Measurements from ENCODE around the gene ZNF263. TPM values are rescaled to one million over a fixed set of nuclear protein-coding genes. Genes with fewer than 3 reads are reported as not detected.

The ZNF263 gene
- total and polyA plus RNA-seq, 4 donors, result 6.3 to 27.3 (median 13.3) TPM

GRCh38 chr16:3246876-3247275, 36.4 kb upstream of the ZNF263 start:
- Histone ChIP-seq H3K9me3 (ENCODE audit: control insufficient read depth in 4 of 4, low read length in 3 of 4) (peaks cover 0 to 2% (median 0%) of the 10 kb centered on the region in 4 donors), H3K27ac (ENCODE audit: low read depth in 1 of 2, low read length in 2 of 2) (no peak overlapping the region), H3K9ac (ENCODE audit: low read depth in 1 of 2, low read length in 2 of 2) (no peak overlapping the region), H3K36me3 (ENCODE audit: control insufficient read depth in 4 of 4, insufficient read depth in 3 of 4, low read depth in 1 of 4, low read length in 3 of 4) (peaks cover 0 to 3% (median 1%) of the 10 kb centered on the region in 4 donors), H3K4me3 (ENCODE audit: low read depth in 1 of 3, low read length in 3 of 3) (no peak overlapping the region), H3K27me3 (ENCODE audit: control insufficient read depth in 4 of 4, insufficient read depth in 4 of 4, low read length in 3 of 4) (no peaks in the 10 kb centered on the region), H3K4me1 (ENCODE audit: control insufficient read depth in 4 of 4, insufficient read depth in 4 of 4, low read length in 3 of 4) (no peaks in the 10 kb centered on the region)
- 78% methylated on average over 10 of the region's 10 CpGs for WGBS
- no peak for TF ChIP-seq TAF1 (conservative IDR thresholded peaks at IDR 0.05)
- no peak for TF ChIP-seq REST (IDR thresholded peaks at IDR 0.05)
- TF ChIP-seq NR2F2 (IDR thresholded peaks at IDR 0.05), result no peak
- no peak for TF ChIP-seq HNF4G (IDR thresholded peaks at IDR 0.05)
- TF ChIP-seq HNF4A (conservative IDR thresholded peaks at IDR 0.05), result no peak
- no peak for TF ChIP-seq RAD21 (IDR thresholded peaks at IDR 0.05)
- TF ChIP-seq ZBTB33 (IDR thresholded peaks at IDR 0.05), result no peak
- TF ChIP-seq, protein P1, sequence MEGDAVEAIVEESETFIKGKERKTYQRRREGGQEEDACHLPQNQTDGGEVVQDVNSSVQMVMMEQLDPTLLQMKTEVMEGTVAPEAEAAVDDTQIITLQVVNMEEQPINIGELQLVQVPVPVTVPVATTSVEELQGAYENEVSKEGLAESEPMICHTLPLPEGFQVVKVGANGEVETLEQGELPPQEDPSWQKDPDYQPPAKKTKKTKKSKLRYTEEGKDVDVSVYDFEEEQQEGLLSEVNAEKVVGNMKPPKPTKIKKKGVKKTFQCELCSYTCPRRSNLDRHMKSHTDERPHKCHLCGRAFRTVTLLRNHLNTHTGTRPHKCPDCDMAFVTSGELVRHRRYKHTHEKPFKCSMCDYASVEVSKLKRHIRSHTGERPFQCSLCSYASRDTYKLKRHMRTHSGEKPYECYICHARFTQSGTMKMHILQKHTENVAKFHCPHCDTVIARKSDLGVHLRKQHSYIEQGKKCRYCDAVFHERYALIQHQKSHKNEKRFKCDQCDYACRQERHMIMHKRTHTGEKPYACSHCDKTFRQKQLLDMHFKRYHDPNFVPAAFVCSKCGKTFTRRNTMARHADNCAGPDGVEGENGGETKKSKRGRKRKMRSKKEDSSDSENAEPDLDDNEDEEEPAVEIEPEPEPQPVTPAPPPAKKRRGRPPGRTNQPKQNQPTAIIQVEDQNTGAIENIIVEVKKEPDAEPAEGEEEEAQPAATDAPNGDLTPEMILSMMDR (IDR thresholded peaks at IDR 0.05; ENCODE audit: low read depth, low read length, missing input control), result no peak
- TF ChIP-seq ATF3 (IDR thresholded peaks at IDR 0.05), result no peak
- TF ChIP-seq, protein P2, sequence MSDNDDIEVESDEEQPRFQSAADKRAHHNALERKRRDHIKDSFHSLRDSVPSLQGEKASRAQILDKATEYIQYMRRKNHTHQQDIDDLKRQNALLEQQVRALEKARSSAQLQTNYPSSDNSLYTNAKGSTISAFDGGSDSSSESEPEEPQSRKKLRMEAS (IDR thresholded peaks at IDR 0.05), result no peak
- no peak for TF ChIP-seq FOXA2 (IDR thresholded peaks at IDR 0.05)
- TF ChIP-seq FOXA1 (IDR thresholded peaks at IDR 0.05), result no peak
- DNase-seq (ENCODE audit: low spot score), result no peak

DNA sequence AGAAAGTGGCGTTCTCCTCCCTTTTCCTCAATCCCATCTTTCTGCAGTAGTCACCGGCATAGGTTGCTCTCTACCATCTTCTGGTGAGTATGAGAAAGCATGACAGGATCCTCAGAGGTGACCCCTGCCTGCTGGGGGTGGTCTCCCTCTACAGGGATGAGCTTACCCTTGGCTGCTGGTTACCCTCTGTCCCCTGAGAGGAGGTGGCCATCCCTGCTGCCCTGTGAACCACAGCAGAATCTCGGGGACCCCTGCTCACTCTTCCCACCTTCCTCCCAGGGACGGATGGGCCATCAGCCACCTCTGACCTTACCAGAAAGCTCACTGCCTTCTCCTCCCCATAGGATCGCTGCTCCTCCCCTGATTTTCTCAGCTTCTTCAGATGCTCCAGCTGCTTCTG, 34.7 kb upstream of the ZNF263 start:
- H3K36me3 ChIP-seq (ENCODE audit: control insufficient read depth in 4 of 4, insufficient read depth in 3 of 4, low read depth in 1 of 4, low read length in 3 of 4), result peaks cover 0 to 3% (median 1%) of the 10 kb centered on the region in 4 donors
- WGBS, result 72% methylated on average over 5 of the region's 5 CpGs
- no peak for TF ChIP-seq ZBTB33 (IDR thresholded peaks at IDR 0.05)
- TF ChIP-seq RAD21 (IDR thresholded peaks at IDR 0.05), result no peak
- no peak for TF ChIP-seq HNF4A (conservative IDR thresholded peaks at IDR 0.05)
- no peak for TF ChIP-seq GABPA (IDR thresholded peaks at IDR 0.05 in 1 of 2, conservative IDR thresholded peaks at IDR 0.05 in 1 of 2)
- TF ChIP-seq FOXA2 (IDR thresholded peaks at IDR 0.05), result no peak
- TF ChIP-seq TAF1 (conservative IDR thresholded peaks at IDR 0.05), result no peak
- TF ChIP-seq, protein P1 (IDR thresholded peaks at IDR 0.05; ENCODE audit: low read depth, low read length, missing input control), result no peak
- TF ChIP-seq RXRA (IDR thresholded peaks at IDR 0.05), result no peak
- no peak for TF ChIP-seq EGR1 (IDR thresholded peaks at IDR 0.05; ENCODE audit: low read depth in 2 of 2)
- no peak for TF ChIP-seq SP1 (IDR thresholded peaks at IDR 0.05)
- no peak for TF ChIP-seq FOXA1 (IDR thresholded peaks at IDR 0.05)
- TF ChIP-seq YY1 (IDR thresholded peaks at IDR 0.05), result no peak
- TF ChIP-seq, protein P2 (IDR thresholded peaks at IDR 0.05), result no peak
- no peak for TF ChIP-seq HNF4G (IDR thresholded peaks at IDR 0.05)

More for the DNA sequence above, 34.7 kb upstream of the ZNF263 start:
- Histone ChIP-seq H3K4me1 (ENCODE audit: control insufficient read depth in 4 of 4, insufficient read depth in 4 of 4, low read length in 3 of 4) (no peaks in the 10 kb centered on the region), H3K27me3 (ENCODE audit: control insufficient read depth in 4 of 4, insufficient read depth in 4 of 4, low read length in 3 of 4) (no peaks in the 10 kb centered on the region), H3K9me3 (ENCODE audit: control insufficient read depth in 4 of 4, low read length in 3 of 4) (peaks cover 0 to 2% (median 0%) of the 10 kb centered on the region in 4 donors), H3K9ac (ENCODE audit: low read depth in 1 of 2, low read length in 2 of 2) (no peak overlapping the region), H3K27ac (ENCODE audit: low read depth in 1 of 2, low read length in 2 of 2) (no peak overlapping the region), H3K4me3 (ENCODE audit: low read depth in 1 of 3, low read length in 3 of 3) (no peak overlapping the region)
- DNase-seq (ENCODE audit: low spot score), result no peak
